NCI-H2227 treated with DMSO at 0.1 percent for 48 hours (cell line): ENCODE results near the gene NOD1.
A peak's percentile ranks its signal among the peaks of the same experiment; 100 is the strongest.

Experiments
- DNase-seq: peaks from one replicate; lab custom pipeline; 2025; lab: John Stamatoyannopoulos, UW

Gene NOD1

GRCh38 chr7:30470163-30470770, 8.3 kb downstream of the NOD1 start:
- no peak for DNase-seq

- DNase-seq = peak; percentile 26
Observed at GRCh38 chr7:30469303-30469702, 9.3 kb downstream of the NOD1 start.

- DNase-seq = no peak
Observed at GRCh38 chr7:30468791-30469190, 9.8 kb downstream of the NOD1 start.

GRCh38 chr7:30468041-30468440, 10.5 kb downstream of the NOD1 start:
- no peak for DNase-seq

GRCh38 chr7:30467271-30467670, 11.3 kb downstream of the NOD1 start:
- no peak for DNase-seq

- no peak for DNase-seq
Observed at GRCh38 chr7:30466266-30466665, 12.3 kb downstream of the NOD1 start.

- no peak for DNase-seq
Observed at GRCh38 chr7:30465811-30466180, 12.8 kb downstream of the NOD1 start.

- DNase-seq = no peak
Observed at GRCh38 chr7:30465046-30465810, 13.4 kb downstream of the NOD1 start.

GRCh38 chr7:30464231-30464671, 14.3 kb downstream of the NOD1 start:
- DNase-seq = no peak

- no peak for DNase-seq
Observed at GRCh38 chr7:30463405-30464145, 15.0 kb downstream of the NOD1 start.

- no peak for DNase-seq
Observed at GRCh38 chr7:30462179-30462578, 16.4 kb downstream of the NOD1 start.

GRCh38 chr7:30460246-30460633, 18.3 kb downstream of the NOD1 start:
- DNase-seq = no peak

GRCh38 chr7:30459591-30460245, 18.9 kb downstream of the NOD1 start:
- no peak for DNase-seq

- no peak for DNase-seq
Observed at GRCh38 chr7:30458311-30458710, 20.3 kb downstream of the NOD1 start.

- no peak for DNase-seq
Observed at GRCh38 chr7:30453921-30454320, 24.7 kb downstream of the NOD1 start.

- no peak for DNase-seq
Observed at GRCh38 chr7:30453016-30453415, 25.6 kb downstream of the NOD1 start.

GRCh38 chr7:30452280-30452930, 26.2 kb downstream of the NOD1 start:
- no peak for DNase-seq

- no peak for DNase-seq
Observed at GRCh38 chr7:30451539-30452279, 26.9 kb downstream of the NOD1 start.

GRCh38 chr7:30450983-30451497, 27.5 kb downstream of the NOD1 start:
- no peak for DNase-seq

- no peak for DNase-seq
Observed at GRCh38 chr7:30450240-30450982, 28.2 kb downstream of the NOD1 start.
